SK-N-MC (cell line): ENCODE measurements around the gene TPH2.

Source experiments
- DNase-seq: peaks from one replicate; pipeline ENCODE4 v3.0.0-alpha.2; 2011; ENCODE audit warnings: low read depth, low spot score
- H3K27ac ChIP-seq: fragments of 200-600 bp; sonication (generic); 2 replicates; pipeline ENCODE4 v1.5.1; 2016; ENCODE audit warnings: mixed run types
- H3K36me3 ChIP-seq: fragments of 200-600 bp; sonication (generic); 2 replicates; pipeline ENCODE4 v1.6.1; 2017; ENCODE audit warnings: antibody characterized with exemption, low read length, mixed read lengths; ENCODE audit not compliant: insufficient read depth
- H3K4me3 ChIP-seq: fragments of 200-600 bp; sonication (generic); 2 replicates; pipeline ENCODE4 v1.5.1; 2016
- H3K9ac ChIP-seq: fragments of 200-600 bp; sonication (generic); 2 replicates; pipeline ENCODE4 v1.8.0; 2017; ENCODE audit warnings: mixed run types, mixed read lengths; ENCODE audit not compliant: insufficient read length
- H3K9me3 ChIP-seq: fragments of 200-600 bp; sonication (generic); 2 replicates; pipeline ENCODE4 v1.6.1; 2017; ENCODE audit warnings: low read depth, mild to moderate bottlenecking, antibody characterized with exemption, low read length, moderate library complexity, mixed read lengths
- EZH2 ChIP-seq: fragments of 200-600 bp; sonication (generic); IDR thresholded peaks from one replicate; pipeline ENCODE4 v1.6.1; 2017; ENCODE audit warnings: antibody characterized with exemption
- FOXP2 ChIP-seq: optimal IDR thresholded peaks from 2 replicates; pipeline ENCODE3; 2011; ENCODE audit warnings: mild to moderate bottlenecking, moderate library complexity; ENCODE audit not compliant: insufficient read depth; ENCODE audit errors: extremely low read length, control extremely low read depth
- POLR2AphosphoS5 ChIP-seq: IDR thresholded peaks from 2 replicates; pipeline ENCODE4 v1.6.1; 2012; ENCODE audit warnings: mild to moderate bottlenecking, low read depth, low read length, borderline replicate concordance

Gene TPH2

GRCh38 chr12:71938728-71939385 is at the start of gene TPH2:
Gene TPH2, plus strand, starts transcription at chr12:71938845. Its CDS starts 142 bp downstream, at chr12:71938987.
- no peak within 1 kb of the TSS for H3K4me3 ChIP-seq
- no peak within 1 kb of the TSS for H3K9ac ChIP-seq
- no peaks in the 10 kb centered on the region for H3K36me3 ChIP-seq
- no peaks in the 10 kb centered on the region for H3K9me3 ChIP-seq
- DNase-seq = peak; percentile 56
- TF ChIP-seq EZH2 (no peak), POLR2AphosphoS5 (no peak), FOXP2 (no peak)
- H3K27ac ChIP-seq = peak within 1 kb of the TSS; percentile 14; the same call in 1 of the 2 replicates

- Histone ChIP-seq H3K27ac (peak overlapping the region; percentile 94; the same call in 1 of the 2 replicates), H3K4me3 (no peak overlapping the region), H3K9ac (no peak overlapping the region), H3K9me3 (no peaks in the 10 kb centered on the region), H3K36me3 (peaks cover 21% of the 10 kb centered on the region)
- TF ChIP-seq EZH2 (no peak), POLR2AphosphoS5 (no peak), FOXP2 (no peak)
- DNase-seq = no peak
These were observed 48.2 kb upstream of the TPH2 start for GRCh38 chr12:71890475-71890874.

- Histone ChIP-seq H3K9me3 (no peaks in the 10 kb centered on the region), H3K27ac (peak overlapping the region; percentile 94), H3K9ac (peak overlapping the region; percentile 41), H3K36me3 (peaks cover 26% of the 10 kb centered on the region), H3K4me3 (peak overlapping the region; percentile 21)
- TF ChIP-seq FOXP2 = no peak
- TF ChIP-seq EZH2 = no peak
- TF ChIP-seq POLR2AphosphoS5 = no peak
- no peak for DNase-seq
These were observed 46.6 kb upstream of the TPH2 start for GRCh38 chr12:71892059-71892458.

- H3K4me3 ChIP-seq = peak overlapping the region; percentile 49
- no peaks in the 10 kb centered on the region for H3K9me3 ChIP-seq
- H3K9ac ChIP-seq = peak overlapping the region; percentile 38
- no peak for DNase-seq
- TF ChIP-seq FOXP2 (no peak), EZH2 (no peak), POLR2AphosphoS5 (no peak)
- peak overlapping the region; percentile 85 for H3K27ac ChIP-seq
- H3K36me3 ChIP-seq = peaks cover 50% of the 10 kb centered on the region
These were observed 42.3 kb upstream of the TPH2 start for GRCh38 chr12:71896205-71896882.

- TF ChIP-seq EZH2 = no peak
- no peak for TF ChIP-seq FOXP2
- TF ChIP-seq POLR2AphosphoS5 = no peak
- H3K27ac ChIP-seq = no peak overlapping the region
- no peak overlapping the region for H3K4me3 ChIP-seq
- peaks cover 78% of the 10 kb centered on the region for H3K36me3 ChIP-seq
- DNase-seq = no peak
- H3K9me3 ChIP-seq = no peaks in the 10 kb centered on the region
- no peak overlapping the region for H3K9ac ChIP-seq
These were observed 38.6 kb upstream of the TPH2 start for GRCh38 chr12:71900091-71900490.

- Histone ChIP-seq H3K9ac (no peak overlapping the region), H3K36me3 (peaks cover 76% of the 10 kb centered on the region), H3K4me3 (no peak overlapping the region), H3K9me3 (peaks cover 9% of the 10 kb centered on the region; the same call in 1 of the 2 replicates), H3K27ac (0 out of 2 replicates have a peak overlapping the region, but pooled peaks have one; percentile 7)
- DNase-seq = no peak
- TF ChIP-seq EZH2 = no peak
These were observed 34.0 kb upstream of the TPH2 start for GRCh38 chr12:71904629-71905028.

- no peak overlapping the region for H3K27ac ChIP-seq
- H3K9me3 ChIP-seq = no peaks in the 10 kb centered on the region
- no peak overlapping the region for H3K4me3 ChIP-seq
- no peak for TF ChIP-seq FOXP2
- no peak for TF ChIP-seq POLR2AphosphoS5
- DNase-seq = no peak
- H3K9ac ChIP-seq = no peak overlapping the region
- no peaks in the 10 kb centered on the region for H3K36me3 ChIP-seq
These were observed 3.1 kb upstream of the TPH2 start for GRCh38 chr12:71935594-71935993.

- no peak overlapping the region for H3K9ac ChIP-seq
- H3K4me3 ChIP-seq = no peak overlapping the region
- TF ChIP-seq FOXP2 = no peak
- no peak for TF ChIP-seq POLR2AphosphoS5
- TF ChIP-seq EZH2 = no peak
- H3K9me3 ChIP-seq = no peaks in the 10 kb centered on the region
- no peak overlapping the region for H3K27ac ChIP-seq
- no peaks in the 10 kb centered on the region for H3K36me3 ChIP-seq
- no peak for DNase-seq
These were observed 1.4 kb downstream of the TPH2 start for GRCh38 chr12:71940068-71940467.

GRCh38 chr12:71941174-71941573 is 2.5 kb downstream of the TPH2 start:
- H3K9me3 ChIP-seq = no peaks in the 10 kb centered on the region
- H3K36me3 ChIP-seq = no peaks in the 10 kb centered on the region
- no peak overlapping the region for H3K4me3 ChIP-seq
- no peak overlapping the region for H3K9ac ChIP-seq
- H3K27ac ChIP-seq = no peak overlapping the region
- DNase-seq = no peak
- no peak for TF ChIP-seq EZH2
